Parathyroid adenoma (tissue), 2 donors: ENCODE measurements around the gene ATAD3C.
A peak's percentile ranks its signal among the peaks of the same experiment; 100 is the strongest.
"Not testable (repeated sequence)": the region's sequence is repeated elsewhere in the genome, so short reads cannot be mapped to it uniquely, and the experiment has no call there.

ENCODE experiments used
- H2AFZ ChIP-seq: fragments of 300-600 bp; sonication (generic); one replicate; pipeline ENCODE4 v1.7.0; 2017; ENCODE audit warnings: antibody characterized with exemption, mild to moderate bottlenecking
- H3K27ac ChIP-seq: fragments of 300-600 bp; sonication (generic); one replicate; pipeline ENCODE4 v1.7.0; 2017
- H3K27me3 ChIP-seq: fragments of 300-600 bp; sonication (generic); one replicate; pipeline ENCODE4 v1.7.0; 2017; ENCODE audit warnings: low read length; ENCODE audit not compliant: control insufficient read depth, insufficient read depth
- H3K36me3 ChIP-seq: fragments of 300-600 bp; sonication (generic); one replicate; pipeline ENCODE4 v1.7.0; 2017; ENCODE audit warnings: low read length; ENCODE audit not compliant: control insufficient read depth, insufficient read depth
- H3K4me1 ChIP-seq: fragments of 300-600 bp; sonication (generic); one replicate; pipeline ENCODE4 v1.7.0; 2017; ENCODE audit warnings: control low read depth
- H3K4me2 ChIP-seq: fragments of 300-600 bp; sonication (generic); one replicate; pipeline ENCODE4 v1.7.0; 2017; ENCODE audit warnings: low read length
- H3K4me3 ChIP-seq: fragments of 300-600 bp; sonication (generic); one replicate; pipeline ENCODE4 v1.7.0; 2017; ENCODE audit warnings: low read depth, low read length
- H3K79me2 ChIP-seq: fragments of 300-600 bp; sonication (generic); one replicate; pipeline ENCODE4 v1.7.0; 2017; ENCODE audit warnings: control low read depth
- H3K9ac ChIP-seq: fragments of 300-600 bp; sonication (generic); one replicate; pipeline ENCODE4 v1.7.0; 2017; ENCODE audit warnings: mild to moderate bottlenecking
- H3K9me3 ChIP-seq: fragments of 300-600 bp; sonication (generic); one replicate; pipeline ENCODE4 v1.7.0; 2017; ENCODE audit warnings: low read length; ENCODE audit not compliant: control insufficient read depth
- TF ChIP-seq, protein P1 (sequence below): fragments of 300-600 bp; sonication (generic); IDR thresholded peaks from one replicate; pipeline ENCODE4 v1.7.0; 2017; ENCODE audit warnings: antibody characterized with exemption, mild to moderate bottlenecking
- donor health status: primary hyperparathyroidism.

ATAD3C gene

GRCh38 chr1:1427106-1427819 lies 22.2 kb upstream of the ATAD3C start:
- TF ChIP-seq, protein P1, sequence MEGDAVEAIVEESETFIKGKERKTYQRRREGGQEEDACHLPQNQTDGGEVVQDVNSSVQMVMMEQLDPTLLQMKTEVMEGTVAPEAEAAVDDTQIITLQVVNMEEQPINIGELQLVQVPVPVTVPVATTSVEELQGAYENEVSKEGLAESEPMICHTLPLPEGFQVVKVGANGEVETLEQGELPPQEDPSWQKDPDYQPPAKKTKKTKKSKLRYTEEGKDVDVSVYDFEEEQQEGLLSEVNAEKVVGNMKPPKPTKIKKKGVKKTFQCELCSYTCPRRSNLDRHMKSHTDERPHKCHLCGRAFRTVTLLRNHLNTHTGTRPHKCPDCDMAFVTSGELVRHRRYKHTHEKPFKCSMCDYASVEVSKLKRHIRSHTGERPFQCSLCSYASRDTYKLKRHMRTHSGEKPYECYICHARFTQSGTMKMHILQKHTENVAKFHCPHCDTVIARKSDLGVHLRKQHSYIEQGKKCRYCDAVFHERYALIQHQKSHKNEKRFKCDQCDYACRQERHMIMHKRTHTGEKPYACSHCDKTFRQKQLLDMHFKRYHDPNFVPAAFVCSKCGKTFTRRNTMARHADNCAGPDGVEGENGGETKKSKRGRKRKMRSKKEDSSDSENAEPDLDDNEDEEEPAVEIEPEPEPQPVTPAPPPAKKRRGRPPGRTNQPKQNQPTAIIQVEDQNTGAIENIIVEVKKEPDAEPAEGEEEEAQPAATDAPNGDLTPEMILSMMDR = no peak
- no peaks in the 10 kb centered on the region for H3K79me2 ChIP-seq
- no peak overlapping the region for H3K27ac ChIP-seq
- no peak overlapping the region for H3K4me3 ChIP-seq
- no peaks in the 10 kb centered on the region for H3K27me3 ChIP-seq
- H3K4me2 ChIP-seq = peak overlapping the region; percentile 49
- H3K9me3 ChIP-seq = no peaks in the 10 kb centered on the region
- no peaks in the 10 kb centered on the region for H3K4me1 ChIP-seq
- H2AFZ ChIP-seq = no peak overlapping the region
- no peak overlapping the region for H3K9ac ChIP-seq
- no peaks in the 10 kb centered on the region for H3K36me3 ChIP-seq

DNA sequence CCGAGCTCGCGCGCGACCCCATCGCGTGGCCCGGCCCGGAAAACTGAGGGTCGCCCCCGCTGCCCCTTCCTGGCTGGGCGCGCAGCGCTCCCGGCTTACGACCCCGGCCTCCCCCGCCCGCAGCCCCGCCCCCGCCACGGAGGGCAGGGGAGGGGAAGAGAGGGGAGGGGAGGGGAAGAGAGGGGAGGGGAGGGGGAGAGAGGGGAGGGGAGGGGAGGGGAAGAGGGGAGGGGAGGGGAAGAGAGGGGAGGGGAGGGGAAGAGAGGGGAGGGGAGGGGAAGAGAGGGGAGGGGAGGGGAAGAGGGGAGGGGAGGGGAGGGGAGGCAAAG lies 21.7 kb upstream of the ATAD3C start:
- Histone ChIP-seq H3K36me3 (no peaks in the 10 kb centered on the region), H3K27ac (no peak overlapping the region), H3K4me1 (no peaks in the 10 kb centered on the region)

DNA sequence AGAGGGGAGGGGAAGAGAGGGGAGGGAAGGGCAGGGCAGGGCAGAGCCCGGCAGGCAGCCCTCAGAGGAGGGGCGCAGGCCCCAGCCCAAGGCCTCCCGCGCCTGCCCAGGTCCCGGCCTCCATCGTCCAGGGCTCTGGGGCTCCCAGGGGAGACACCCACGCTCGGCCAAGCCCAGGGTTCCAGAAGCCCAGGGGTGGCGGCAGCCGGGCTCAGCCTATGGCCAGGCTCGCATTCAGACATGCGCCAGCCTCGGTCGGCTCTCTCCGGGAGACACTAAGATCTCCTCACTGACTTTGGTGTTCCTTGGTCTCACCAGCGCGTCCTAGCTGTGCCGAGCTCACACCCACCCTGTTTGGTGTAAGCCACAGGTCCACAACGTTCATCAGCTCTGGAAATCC lies 21.3 kb upstream of the ATAD3C start:
- H3K27ac ChIP-seq = no peak overlapping the region

More for the DNA sequence above, 21.7 kb upstream of the ATAD3C start:
- Histone ChIP-seq H2AFZ (no peak overlapping the region), H3K27me3 (no peaks in the 10 kb centered on the region), H3K4me3 (no peak overlapping the region), H3K79me2 (no peaks in the 10 kb centered on the region), H3K9me3 (no peaks in the 10 kb centered on the region), H3K4me2 (peak overlapping the region; percentile 49), H3K9ac (no peak overlapping the region)
- TF ChIP-seq, protein P1 = no peak

GRCh38 chr1:1428967-1429366 lies 20.5 kb upstream of the ATAD3C start:
- not testable (repeated sequence) for H3K4me1 ChIP-seq, H3K27me3 ChIP-seq, H3K36me3 ChIP-seq, H3K9ac ChIP-seq, H3K4me3 ChIP-seq, H3K4me2 ChIP-seq, H2AFZ ChIP-seq, H3K27ac ChIP-seq, H3K9me3 ChIP-seq, H3K79me2 ChIP-seq

More for the DNA sequence above, 21.3 kb upstream of the ATAD3C start:
- H3K36me3 ChIP-seq = no peaks in the 10 kb centered on the region
- no peaks in the 10 kb centered on the region for H3K27me3 ChIP-seq
- H3K4me1 ChIP-seq = no peaks in the 10 kb centered on the region
- no peak overlapping the region for H3K4me2 ChIP-seq
- no peaks in the 10 kb centered on the region for H3K9me3 ChIP-seq
- H2AFZ ChIP-seq = no peak overlapping the region
- TF ChIP-seq, protein P1 = no peak
- no peak overlapping the region for H3K4me3 ChIP-seq
- no peak overlapping the region for H3K9ac ChIP-seq
- no peaks in the 10 kb centered on the region for H3K79me2 ChIP-seq

DNA sequence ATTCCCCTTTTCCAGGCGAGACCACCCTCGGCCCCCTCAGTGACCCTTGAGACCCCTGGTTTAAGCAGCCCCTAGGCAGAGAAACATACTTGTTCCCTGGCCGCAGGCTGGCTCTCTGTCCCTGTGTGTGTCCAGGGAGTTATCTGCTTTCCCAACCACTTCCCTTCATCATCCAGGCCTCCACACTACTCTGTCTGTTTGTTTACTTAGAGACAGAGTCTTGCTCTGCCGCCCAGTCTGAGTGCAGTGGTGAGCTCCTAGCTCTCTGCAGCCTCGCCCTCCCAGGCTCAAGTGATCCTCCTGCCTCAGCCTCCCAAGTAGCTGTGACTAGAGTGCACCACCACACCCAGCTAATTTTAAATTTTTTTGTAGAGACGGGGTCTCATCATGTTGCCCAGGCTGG lies 19.8 kb upstream of the ATAD3C start:
- Histone ChIP-seq H3K9ac (no peak overlapping the region), H3K36me3 (no peaks in the 10 kb centered on the region), H3K4me1 (no peaks in the 10 kb centered on the region), H3K9me3 (no peaks in the 10 kb centered on the region), H3K27ac (peak overlapping the region; percentile 44), H2AFZ (no peak overlapping the region), H3K4me2 (no peak overlapping the region), H3K27me3 (no peaks in the 10 kb centered on the region), H3K79me2 (no peaks in the 10 kb centered on the region), H3K4me3 (no peak overlapping the region)
- TF ChIP-seq, protein P1 = no peak
